Transverse colon (tissue), 4 donors: ENCODE data around the gene HS3ST5. TPM values are rescaled to one million over a fixed set of nuclear protein-coding genes. Genes with fewer than 3 reads are reported as not detected.

ENCODE experiments used
- DNase-seq: peaks from one replicate; pipeline ENCODE4 v3.0.0-alpha.2; 2019
- H3K27ac ChIP-seq, 4 donors: fragments of 200-600 bp; sonication (generic); 2 replicates each; pipeline ENCODE4 v1.5.1; 2016 to 2018; ENCODE audit warnings: inconsistent platforms in 4 of 4
- H3K27me3 ChIP-seq: fragments of 200-600 bp; sonication (generic); 2 replicates; pipeline ENCODE4 v1.5.1; 2017; ENCODE audit warnings: inconsistent platforms
- H3K36me3 ChIP-seq, 4 donors: fragments of 200-600 bp; sonication (generic); 2 replicates each; pipeline ENCODE4 v1.5.1; 2017 to 2019; ENCODE audit warnings: inconsistent platforms in 4 of 4
- H3K4me1 ChIP-seq, 4 donors: fragments of 200-600 bp; sonication (generic); 2 replicates each; pipeline ENCODE4 v1.5.1; 2017 to 2020; ENCODE audit warnings: inconsistent platforms in 4 of 4
- H3K4me3 ChIP-seq, 4 donors: fragments of 200-600 bp; sonication (generic); 1 replicate in 1 of 4; 2 replicates in 3 of 4; pipeline versions ENCODE4 v1.5.1 to v1.6.1; 2017 to 2019; ENCODE audit warnings: inconsistent platforms in 4 of 4
- H3K9me3 ChIP-seq, 2 donors: fragments of 200-600 bp; sonication (generic); 2 replicates each; pipeline ENCODE4 v1.5.1; 2017 to 2019; ENCODE audit warnings: inconsistent platforms in 2 of 2
- CTCF ChIP-seq, 5 experiments: fragments of 200-600 bp in 3 of 5; fragments of 450-650 bp in 2 of 5; sonication (generic) in 3 of 5; IDR thresholded peaks; 1 replicate in 2 of 5; 2 replicates in 3 of 5; pipeline ENCODE4 v1.5.1; 2016 to 2017; ENCODE audit warnings: antibody characterized with exemption in 5 of 5, inconsistent platforms in 3 of 5, mild to moderate bottlenecking in 2 of 5, moderate library complexity in 1 of 5
- EP300 ChIP-seq: sonication (generic); formaldehyde crosslinking; IDR thresholded peaks from one replicate; pipeline ENCODE4 v1.6.1; 2017; ENCODE audit warnings: antibody characterized with exemption, low read depth
- POLR2A ChIP-seq: fragments of 450-650 bp; IDR thresholded peaks from one replicate; pipeline ENCODE4 v1.6.1; 2016; ENCODE audit warnings: antibody characterized with exemption, mild to moderate bottlenecking, moderate library complexity
- POLR2AphosphoS5 ChIP-seq, 3 donors: sonication (generic); formaldehyde crosslinking; IDR thresholded peaks; one replicate each; pipeline ENCODE4 v1.6.1; 2016; ENCODE audit warnings: antibody characterized with exemption in 3 of 3
- WGBS, 2 donors: methylation state at CpG; one replicate each; pipeline ENCODE4 v1.1.5; 2018; ENCODE audit warnings: low coverage in 1 of 2; 5-methylcytosine and 5-hydroxymethylcytosine counted together
- in situ Hi-C, 4 donors: fragments of 200-750 bp; cut with MboI; loops; one replicate each; pipeline versions ENCODE4 v1.15.0 to v1.15.1; 2017; ENCODE audit warnings: low sequenced_read_pairs in 3 of 4, low pct_ligation_motif_present in 1 of 4, low pct_unique_long_range_greater_than_20kb in 1 of 4
- intact Hi-C: fragments of 100-400 bp; cut with DNase I; formaldehyde crosslinking; loops from one replicate; pipeline ENCODE4 v1.15.1; 2023; ENCODE audit warnings: low total_unique reads
- total RNA-seq, 4 donors: library from RNA; depleted of rRNA; stranded (reverse); fragments of >200 nt; gene quantifications; one replicate each; pipeline ENCODE4 v1.1.0, GENCODE V29; 2016

Gene HS3ST5
- total RNA-seq, 4 donors from 2014 or later = 0.27 to 0.32 TPM; not detected in 2

GRCh38 chr6:114280239-114280982 lies 62.4 kb downstream of the HS3ST5 start:
- H3K27ac ChIP-seq = no peak overlapping the region
- in situ Hi-C loops (no loop called here), intact Hi-C loops (no loop called here)

DNA sequence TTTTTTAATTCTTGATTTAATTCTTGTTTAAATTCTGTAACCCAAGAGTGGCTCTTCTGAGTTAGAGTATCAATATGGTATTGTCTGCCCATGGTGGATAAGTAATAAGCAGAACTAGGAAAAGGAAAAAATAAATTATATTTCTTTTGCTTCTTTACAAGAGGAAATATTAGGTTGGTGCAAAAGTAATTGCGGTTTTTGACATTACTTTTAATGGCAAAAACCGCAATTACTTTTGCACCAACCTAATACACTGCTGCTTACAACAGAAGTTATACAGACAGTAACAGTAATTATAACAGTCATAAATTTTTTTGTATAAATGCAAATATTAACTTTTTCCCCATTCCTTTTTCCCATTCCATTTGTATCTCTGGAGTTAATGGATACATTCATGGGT lies 65.6 kb downstream of the HS3ST5 start:
- no peak for DNase-seq
- H3K27me3 ChIP-seq = no peaks in the 10 kb centered on the region
- WGBS, 2 donors = 69 to 80% methylated on average over 2 of the region's 2 CpGs
- H3K36me3 ChIP-seq = no peaks in the 10 kb centered on the region
- H3K4me3 ChIP-seq = no peak overlapping the region
- no peaks in the 10 kb centered on the region for H3K4me1 ChIP-seq
- H3K9me3 ChIP-seq = no peaks in the 10 kb centered on the region
- no peak for TF ChIP-seq EP300
- in situ Hi-C loops (no loop called here), intact Hi-C loops (no loop called here)
- no peak overlapping the region for H3K27ac ChIP-seq

More at GRCh38 chr6:114280239-114280982, 62.4 kb downstream of the HS3ST5 start:
- 83 to 85% methylated on average over 7 of the region's 7 CpGs for WGBS, 2 donors
- H3K9me3 ChIP-seq = no peaks in the 10 kb centered on the region
- no peak overlapping the region for H3K4me3 ChIP-seq
- no peaks in the 10 kb centered on the region for H3K4me1 ChIP-seq
- H3K27me3 ChIP-seq = no peaks in the 10 kb centered on the region
- TF ChIP-seq POLR2A (no peak), POLR2AphosphoS5 (IDR thresholded peaks at IDR 0.05) (no peak), EP300 (no peak), CTCF (IDR thresholded peaks at IDR 0.05) (no peak)
- DNase-seq = no peak
- no peaks in the 10 kb centered on the region for H3K36me3 ChIP-seq

GRCh38 chr6:114276783-114277182 lies 66.0 kb downstream of the HS3ST5 start:
- TF ChIP-seq POLR2A (no peak), CTCF (IDR thresholded peaks at IDR 0.05) (no peak), EP300 (no peak), POLR2AphosphoS5 (IDR thresholded peaks at IDR 0.05) (no peak)
- intact Hi-C loops (no loop called here), in situ Hi-C loops (no loop called here)
- WGBS, 2 donors = 66% methylated on average over 2 of the region's 2 CpGs
- Histone ChIP-seq H3K4me1 (no peaks in the 10 kb centered on the region), H3K27me3 (no peaks in the 10 kb centered on the region), H3K4me3 (no peak overlapping the region), H3K36me3 (no peaks in the 10 kb centered on the region), H3K27ac (no peak overlapping the region), H3K9me3 (no peaks in the 10 kb centered on the region)
- DNase-seq = no peak

DNA sequence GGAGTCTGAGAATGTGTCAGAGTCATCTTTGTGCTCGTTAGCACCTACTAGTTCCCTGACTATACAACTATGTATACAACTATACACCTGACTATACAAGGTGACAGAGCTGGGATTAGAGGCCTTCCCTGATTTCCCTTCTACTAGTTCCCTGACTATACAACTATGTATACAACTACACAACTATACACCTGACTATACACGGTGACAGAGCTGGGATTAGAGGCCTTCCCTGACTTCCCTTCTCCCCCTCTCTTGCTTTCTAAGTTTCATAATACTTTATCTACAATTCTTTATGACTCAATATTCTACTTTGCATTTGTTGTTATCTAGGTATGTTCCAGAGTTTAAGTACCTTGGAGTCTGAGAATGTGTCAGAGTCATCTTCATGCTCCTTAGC lies 68.0 kb downstream of the HS3ST5 start:
- DNase-seq = no peak
- TF ChIP-seq CTCF (IDR thresholded peaks at IDR 0.05) (no peak), POLR2A (no peak), POLR2AphosphoS5 (IDR thresholded peaks at IDR 0.05) (no peak), EP300 (no peak)
- Histone ChIP-seq H3K36me3 (no peaks in the 10 kb centered on the region), H3K4me1 (no peaks in the 10 kb centered on the region), H3K27me3 (no peaks in the 10 kb centered on the region), H3K9me3 (no peaks in the 10 kb centered on the region), H3K27ac (no peak overlapping the region), H3K4me3 (no peak overlapping the region)
- intact Hi-C loops = no loop called here
- in situ Hi-C loops = no loop called here
- 71 to 85% methylated on average over 1 to 2 of the region's 2 CpGs for WGBS, 2 donors

GRCh38 chr6:114272582-114272981 lies 70.2 kb downstream of the HS3ST5 start:
- intact Hi-C loops (no loop called here), in situ Hi-C loops (no loop called here)
- no peaks in the 10 kb centered on the region for H3K36me3 ChIP-seq
- H3K27ac ChIP-seq = no peak overlapping the region
- no peaks in the 10 kb centered on the region for H3K27me3 ChIP-seq
- 47 to 92% methylated on average over 2 to 3 of the region's 3 CpGs for WGBS, 2 donors
- H3K4me1 ChIP-seq = no peaks in the 10 kb centered on the region
- H3K9me3 ChIP-seq = no peaks in the 10 kb centered on the region
- H3K4me3 ChIP-seq = no peak overlapping the region
- TF ChIP-seq POLR2A = no peak
- DNase-seq = no peak
